Hindlimb muscle (tissue), 1 donor: Measurements from ENCODE around the gene SPRED1. TPM values are rescaled to one million over a fixed set of nuclear protein-coding genes. Genes with fewer than 3 reads are reported as not detected.

Source experiments
- DNase-seq: peaks from one replicate; pipeline ENCODE4 v3.0.0-alpha.2; 2013
- polyA plus RNA-seq: library from polyadenylated mRNA; unstranded; fragments of 120-200 nt; gene quantifications from one replicate; pipeline ENCODE4 v1.2.1, GENCODE V29; 2013; ENCODE audit not compliant: insufficient read length

Gene SPRED1
- polyA plus RNA-seq, 1 donor = 31.4 TPM

- no peak for DNase-seq
These were observed 114.8 kb downstream of the SPRED1 start for GRCh38 chr15:38367476-38367875.

- no peak for DNase-seq
These were observed 117.4 kb downstream of the SPRED1 start for GRCh38 chr15:38369936-38370478.

GRCh38 chr15:38373016-38373415 is 120.4 kb downstream of the SPRED1 start:
- no peak for DNase-seq

GRCh38 chr15:38374029-38374428 is 121.4 kb downstream of the SPRED1 start:
- peak; percentile 89 for DNase-seq

GRCh38 chr15:38374556-38374955 is 121.9 kb downstream of the SPRED1 start:
- DNase-seq = peak; percentile 51

GRCh38 chr15:38376081-38376480 is 123.4 kb downstream of the SPRED1 start:
- DNase-seq = no peak

GRCh38 chr15:38377636-38378035 is 125.0 kb downstream of the SPRED1 start:
- no peak for DNase-seq

GRCh38 chr15:38378161-38378560 is 125.5 kb downstream of the SPRED1 start:
- peak; percentile 80 for DNase-seq

- peak; percentile 53 for DNase-seq
These were observed 137.4 kb downstream of the SPRED1 start for GRCh38 chr15:38389924-38390542.

GRCh38 chr15:38391191-38391590 is 138.6 kb downstream of the SPRED1 start:
- no peak for DNase-seq

GRCh38 chr15:38398134-38398533 is 145.5 kb downstream of the SPRED1 start:
- DNase-seq = no peak

GRCh38 chr15:38401106-38401505 is 148.5 kb downstream of the SPRED1 start:
- DNase-seq = no peak

GRCh38 chr15:38401701-38402100 is 149.1 kb downstream of the SPRED1 start:
- no peak for DNase-seq

GRCh38 chr15:38406436-38406835 is 153.8 kb downstream of the SPRED1 start:
- no peak for DNase-seq

Other genes starting within 250 kb of the SPRED1 start
- 27.9 TPM for gene FAM98B, start 201.3 kb downstream of the SPRED1 start, polyA plus RNA-seq